GM21367 (cell line): ENCODE data around the gene ZSCAN5A.
A peak's percentile ranks its signal among the peaks of the same experiment; 100 is the strongest.
"Not testable (repeated sequence)": the region's sequence is repeated elsewhere in the genome, so short reads cannot be mapped to it uniquely, and the experiment has no call there.

Source experiments
- ATAC-seq: cut with Tn5 transposase; IDR thresholded peaks from one replicate; pipeline ENCODE4 v1.9.1; 2021; ENCODE audit not compliant: unreplicated experiment

The ZSCAN5A gene

DNA sequence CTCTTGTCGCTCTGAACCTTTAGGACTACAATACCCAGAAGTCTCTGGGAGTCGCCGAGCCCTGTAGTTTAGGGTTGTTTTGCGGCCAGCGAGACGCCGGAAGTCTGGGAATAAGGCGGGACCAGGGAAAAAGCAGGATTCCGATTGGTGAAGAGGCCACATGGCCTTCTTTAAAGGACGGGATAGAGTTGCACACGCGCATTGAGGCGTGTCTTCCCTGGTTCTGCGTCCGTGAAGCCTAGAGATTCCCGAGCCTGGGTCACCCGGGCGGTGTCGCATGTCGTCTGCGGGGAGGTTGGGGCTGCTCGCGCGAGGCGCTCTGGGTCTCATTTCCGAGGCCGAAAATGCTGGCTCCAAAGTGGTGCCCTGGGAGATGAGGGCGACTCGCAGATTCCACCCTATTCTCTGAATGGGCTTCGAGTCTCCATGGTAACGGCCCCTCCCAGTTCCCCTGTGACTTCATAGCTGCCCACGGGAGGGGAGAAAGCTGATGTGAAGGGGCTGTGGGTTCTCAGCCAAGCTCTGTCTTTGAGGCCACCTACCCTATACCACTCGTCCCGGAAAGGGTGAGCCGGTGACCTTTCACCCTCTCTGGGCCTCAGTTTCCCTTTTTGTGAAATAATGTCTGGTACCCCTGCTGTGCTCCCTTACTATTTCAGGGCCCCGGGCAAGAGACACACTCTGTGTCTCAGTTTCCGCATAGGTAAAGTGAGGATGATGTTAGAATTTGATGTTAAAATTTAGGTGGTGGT is 614 bp upstream of the ZSCAN5A start:
- ATAC-seq = peak; percentile 51

DNA sequence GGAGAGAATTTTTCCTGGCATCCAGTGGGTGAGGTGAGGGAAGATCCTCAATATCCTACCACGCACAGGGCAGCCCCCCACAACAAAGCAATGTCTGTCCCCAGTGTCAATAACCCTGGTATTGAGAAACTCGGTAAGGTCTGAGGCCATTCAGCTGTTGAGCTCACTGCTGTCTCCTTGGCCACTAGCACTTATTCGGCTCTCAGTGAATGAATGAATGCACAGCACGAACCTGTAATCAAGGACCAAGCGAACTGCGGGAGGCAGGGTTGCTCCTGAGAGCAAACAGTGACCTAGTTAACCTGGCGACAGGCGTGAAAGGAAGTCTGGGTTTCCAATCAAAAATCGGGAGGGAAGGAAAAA is 640 bp downstream of the ZSCAN5A start:
- no peak for ATAC-seq

DNA sequence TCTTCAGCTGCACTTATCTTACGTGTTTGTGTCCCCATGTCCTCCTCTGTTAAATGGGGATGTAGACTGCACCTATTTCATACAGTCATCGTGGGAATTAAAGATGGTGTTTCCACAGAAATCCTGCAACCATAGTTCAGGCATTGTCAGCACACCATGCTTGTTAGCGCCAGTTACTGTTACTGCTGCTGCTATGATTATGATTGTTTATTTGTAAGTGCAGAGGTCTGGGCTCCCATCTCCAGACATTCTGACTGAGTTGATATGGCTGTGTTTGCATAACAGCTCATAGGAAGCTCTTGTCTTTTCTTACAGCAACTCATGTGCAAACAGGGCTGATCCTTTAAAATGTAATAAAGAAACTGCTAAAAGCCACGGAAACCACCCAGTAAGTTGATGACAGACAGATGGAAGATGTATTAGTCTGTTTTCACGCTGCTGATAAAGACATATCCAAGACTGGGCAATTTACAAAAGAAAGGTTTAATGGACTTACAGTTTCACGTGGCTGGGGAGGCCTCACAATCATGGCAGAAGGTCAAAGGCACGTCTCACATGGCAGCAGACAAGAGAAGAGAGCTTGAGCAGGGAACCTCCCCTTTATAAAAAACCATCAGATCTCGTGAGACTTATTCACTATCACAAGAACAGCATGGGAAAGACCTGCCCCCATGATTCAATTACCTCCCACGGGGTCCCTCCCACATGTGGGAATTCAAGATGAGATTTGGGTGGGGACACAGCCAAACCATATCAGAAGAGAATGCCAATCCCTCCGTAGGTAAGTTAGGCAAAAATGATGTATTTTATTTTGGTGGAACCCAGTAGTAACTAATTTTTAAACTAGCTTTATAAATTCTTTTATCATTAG is 1.6 kb downstream of the ZSCAN5A start:
- no peak for ATAC-seq

DNA sequence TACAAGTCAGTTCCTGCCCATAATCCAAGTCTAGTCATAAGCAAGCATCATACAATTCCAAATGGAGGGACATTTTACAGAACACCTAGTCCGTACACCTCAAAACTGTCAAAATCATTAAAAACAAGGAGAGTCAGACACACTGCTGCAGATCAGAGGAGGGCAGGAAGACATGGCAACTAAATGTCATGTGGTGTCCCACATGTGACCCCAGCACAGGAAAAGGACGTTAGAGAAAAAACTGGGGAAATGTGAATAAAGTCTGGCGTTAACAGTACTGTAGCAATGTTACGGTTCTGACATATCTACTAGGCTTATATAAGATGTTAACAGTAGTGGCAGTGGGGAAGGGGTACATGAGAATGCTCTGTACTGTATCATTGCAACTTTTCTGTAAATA is 2.3 kb downstream of the ZSCAN5A start:
- no peak for ATAC-seq

DNA sequence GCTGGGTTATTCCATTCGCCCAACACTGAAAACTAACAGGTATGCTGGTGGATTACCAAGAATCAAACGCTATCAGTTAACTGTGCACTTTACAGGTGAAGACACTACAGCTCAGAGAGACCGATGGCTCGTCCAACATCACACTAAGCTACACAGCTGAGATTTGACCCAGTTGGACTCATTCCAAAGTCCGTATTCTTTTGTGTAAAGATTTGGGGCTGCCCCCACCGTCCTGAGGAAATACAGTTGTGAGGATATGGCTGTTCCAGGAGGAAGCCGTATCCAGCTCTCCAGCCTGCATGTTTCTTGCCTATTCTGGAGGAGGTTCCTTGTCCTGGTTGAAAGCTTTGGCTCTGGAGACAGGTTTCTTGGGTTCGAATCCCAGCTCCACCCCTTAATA is 4.2 kb downstream of the ZSCAN5A start:
- no peak for ATAC-seq

DNA sequence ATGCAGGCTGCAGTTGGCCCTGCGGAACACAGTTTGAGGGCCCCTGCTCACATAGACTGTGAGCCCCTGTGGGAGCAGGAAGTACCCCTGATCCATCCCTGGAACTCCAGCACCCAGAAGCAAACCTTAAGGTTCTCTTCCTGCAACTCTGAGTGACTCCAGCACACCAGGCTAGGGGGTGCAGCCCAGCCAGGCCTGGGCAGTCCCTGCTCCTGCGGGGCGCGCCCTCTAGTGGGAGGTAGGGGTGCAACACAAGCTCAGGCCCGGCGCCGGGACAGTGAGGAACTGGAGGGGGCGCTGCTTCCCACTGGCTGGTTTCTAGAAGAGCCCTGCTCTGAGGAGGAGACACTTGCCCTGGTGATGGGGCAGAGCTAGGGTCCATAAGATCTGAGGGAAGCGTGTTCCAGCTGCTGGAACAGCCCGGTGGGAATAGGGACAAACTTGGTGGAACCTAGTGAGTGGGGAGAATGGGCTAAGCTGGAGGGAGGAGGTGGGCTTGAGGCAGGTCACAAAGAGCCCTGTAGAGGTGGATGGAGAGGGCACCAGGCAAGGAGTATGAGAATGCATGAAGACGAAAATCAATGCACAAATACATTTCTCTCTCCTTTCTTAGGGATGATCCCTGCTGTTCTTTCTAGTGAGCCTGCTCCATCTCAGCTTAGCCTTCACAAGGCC is 5.0 kb downstream of the ZSCAN5A start:
- no peak for ATAC-seq

DNA sequence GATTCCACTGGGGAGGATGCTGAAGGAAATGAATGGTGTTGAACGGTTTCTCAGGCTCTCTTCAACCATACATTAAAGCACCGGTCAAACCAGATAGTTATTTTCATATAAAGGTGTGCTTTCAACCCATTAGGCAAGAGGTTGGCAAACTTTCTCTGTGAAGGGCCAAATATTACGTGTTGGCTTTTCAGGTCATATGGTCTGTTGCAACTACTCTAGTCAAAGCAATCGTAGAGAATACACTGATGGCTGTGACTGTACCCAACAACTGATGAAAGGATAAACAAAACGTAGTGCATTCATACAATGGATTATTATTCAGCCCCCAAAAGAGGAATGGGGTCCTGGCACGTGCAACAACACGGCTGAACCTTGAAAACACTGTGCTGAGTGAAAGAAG is 5.8 kb downstream of the ZSCAN5A start:
- ATAC-seq = no peak

DNA sequence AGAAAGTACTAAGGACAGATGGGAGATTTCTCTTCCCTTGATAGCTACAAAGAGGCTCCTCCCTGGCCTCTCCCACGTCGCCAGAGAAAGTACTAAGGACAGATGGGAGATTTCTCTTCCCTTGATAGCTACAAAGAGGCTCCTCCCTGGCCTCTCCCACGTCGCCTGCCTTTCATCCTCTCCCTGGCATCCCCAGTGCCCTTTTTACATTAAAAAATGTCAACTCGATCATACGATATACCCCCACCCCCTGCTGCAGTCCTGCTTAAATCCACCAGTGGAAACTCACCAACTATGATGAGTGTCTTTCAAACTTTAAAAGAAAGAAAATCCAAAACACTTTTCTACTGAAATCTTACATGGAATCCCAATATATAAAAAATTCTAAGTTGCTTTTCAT is 7.6 kb downstream of the ZSCAN5A start:
- ATAC-seq = not testable (repeated sequence)

DNA sequence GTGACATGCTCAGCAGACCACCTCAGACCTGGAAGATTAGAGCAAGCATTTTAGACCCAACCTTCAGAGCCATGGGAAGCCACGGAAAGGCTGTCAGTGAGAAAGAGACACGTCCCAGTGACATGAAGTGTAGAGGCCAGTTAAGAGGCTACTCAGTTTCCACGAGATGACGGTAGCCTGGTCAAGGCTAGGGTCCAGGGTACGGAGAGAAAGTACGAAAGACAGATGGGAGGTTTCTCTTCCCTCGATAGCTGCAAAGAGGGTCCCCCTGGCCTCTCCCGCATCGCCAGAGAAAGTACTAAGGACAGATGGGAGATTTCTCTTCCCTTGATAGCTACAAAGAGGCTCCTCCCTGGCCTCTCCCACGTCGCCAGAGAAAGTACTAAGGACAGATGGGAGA is 8.6 kb downstream of the ZSCAN5A start:
- no peak for ATAC-seq

DNA sequence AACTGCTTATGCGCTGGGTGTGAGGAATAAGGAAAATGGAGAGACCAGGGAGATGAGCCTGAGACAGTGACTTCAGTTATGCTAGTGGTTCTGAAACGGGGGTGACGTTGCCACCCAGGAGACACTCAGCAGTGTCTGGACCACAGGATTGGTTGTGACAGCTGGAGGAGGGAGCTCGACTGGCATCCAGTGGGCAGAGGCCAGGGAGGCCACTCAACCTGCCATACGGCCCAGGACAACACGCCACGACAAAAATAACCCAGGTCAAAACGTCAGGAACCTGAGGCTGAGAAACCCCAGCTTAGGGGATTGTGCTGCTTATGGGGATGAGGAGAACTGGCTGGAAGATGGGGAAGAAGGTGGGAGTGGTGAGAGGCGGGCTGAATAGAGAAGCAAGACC is 10.4 kb downstream of the ZSCAN5A start:
- ATAC-seq = no peak

DNA sequence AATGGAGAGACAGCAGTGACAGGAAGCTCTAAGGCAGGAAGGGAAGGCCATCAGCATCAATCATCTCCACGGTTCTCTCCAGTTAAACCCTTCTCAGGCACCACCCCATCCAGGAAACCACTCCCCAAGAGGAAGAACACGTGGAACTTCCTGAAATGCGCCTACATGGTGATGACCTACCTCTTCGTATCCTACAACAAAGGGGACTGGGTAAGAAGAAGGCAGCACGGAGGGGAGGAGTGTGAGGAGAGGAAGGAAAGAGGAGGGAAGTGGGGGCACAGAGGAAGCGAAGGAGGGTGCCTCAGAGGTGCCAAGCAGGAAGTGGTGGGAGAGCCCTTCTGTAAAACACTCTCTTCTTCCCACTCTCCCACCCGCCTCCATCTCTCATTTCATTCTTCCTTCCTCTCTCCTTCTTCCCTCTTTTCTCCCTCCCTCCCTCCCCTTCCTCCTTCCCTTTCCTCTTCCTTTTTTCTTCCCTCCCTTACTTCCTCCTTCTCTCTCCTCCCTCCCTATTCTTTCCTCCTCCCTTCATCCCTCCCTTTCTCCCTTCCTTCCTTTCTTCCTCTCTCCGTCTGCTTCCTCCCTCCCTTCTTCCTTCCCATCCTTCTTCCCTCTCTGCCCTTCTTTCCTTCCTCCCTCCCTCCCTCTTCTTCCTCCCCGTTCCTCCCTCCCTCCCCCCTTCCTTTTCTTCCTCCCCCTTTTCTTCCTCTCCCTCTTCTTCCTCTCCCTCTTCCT is 12.6 kb downstream of the ZSCAN5A start:
- no peak for ATAC-seq

DNA sequence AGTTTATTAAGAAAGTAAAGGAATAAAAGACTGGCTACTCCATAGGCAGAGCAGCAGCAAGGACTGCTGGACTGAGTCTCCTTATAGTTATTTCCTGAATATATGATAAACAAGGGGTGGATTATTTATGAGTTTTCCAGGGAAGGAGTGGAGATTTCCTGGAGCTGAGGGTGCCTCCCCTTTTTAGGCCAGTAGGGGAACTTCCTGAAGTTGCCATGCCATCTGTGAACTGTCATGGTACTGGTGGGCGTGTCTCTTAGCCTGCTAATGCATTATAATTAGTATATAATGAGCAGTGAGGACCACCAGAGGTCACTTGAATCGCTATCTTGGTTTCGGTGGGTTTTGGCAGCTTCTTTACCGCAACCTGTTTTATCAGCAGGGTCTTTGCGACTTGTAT is 13.5 kb downstream of the ZSCAN5A start:
- ATAC-seq = no peak

DNA sequence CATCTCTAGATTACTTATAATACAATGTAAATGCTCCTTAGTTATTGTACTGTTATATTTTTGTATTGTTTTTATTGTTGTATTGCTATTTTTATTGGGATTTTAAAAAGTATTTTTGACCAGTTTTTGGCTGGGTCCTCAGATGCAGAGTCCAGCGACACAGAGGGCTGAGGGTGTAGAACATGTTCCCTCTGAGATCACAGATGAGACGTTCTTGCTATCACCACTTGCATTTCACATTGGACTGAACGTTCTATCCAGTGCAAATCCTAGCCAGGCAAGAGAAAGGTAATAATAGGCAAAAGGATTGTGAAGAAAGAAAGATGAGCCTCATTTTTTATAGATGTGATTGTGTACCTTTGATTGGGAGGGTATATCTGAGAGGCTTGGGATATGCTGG is 15.0 kb downstream of the ZSCAN5A start:
- no peak for ATAC-seq

DNA sequence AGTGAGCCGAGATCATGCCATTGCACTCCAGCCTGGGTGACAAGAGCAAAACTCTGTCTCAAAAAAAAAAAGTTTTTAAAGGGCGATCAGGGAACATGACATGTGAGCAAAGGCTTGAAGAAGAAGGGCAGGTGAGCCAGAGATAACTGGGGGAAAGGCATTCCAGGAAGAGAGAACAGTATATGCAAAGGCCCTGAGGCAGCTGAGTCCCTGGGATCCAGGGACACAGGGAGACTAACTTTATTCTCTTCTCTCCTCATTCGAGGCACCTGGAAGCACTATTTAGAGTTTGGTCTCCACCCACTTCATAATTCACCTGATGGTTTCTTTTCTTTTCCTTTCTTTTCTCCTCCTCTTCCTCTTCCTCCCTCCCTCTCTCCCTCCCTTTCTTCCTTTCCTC is 17.6 kb downstream of the ZSCAN5A start:
- ATAC-seq = no peak

DNA sequence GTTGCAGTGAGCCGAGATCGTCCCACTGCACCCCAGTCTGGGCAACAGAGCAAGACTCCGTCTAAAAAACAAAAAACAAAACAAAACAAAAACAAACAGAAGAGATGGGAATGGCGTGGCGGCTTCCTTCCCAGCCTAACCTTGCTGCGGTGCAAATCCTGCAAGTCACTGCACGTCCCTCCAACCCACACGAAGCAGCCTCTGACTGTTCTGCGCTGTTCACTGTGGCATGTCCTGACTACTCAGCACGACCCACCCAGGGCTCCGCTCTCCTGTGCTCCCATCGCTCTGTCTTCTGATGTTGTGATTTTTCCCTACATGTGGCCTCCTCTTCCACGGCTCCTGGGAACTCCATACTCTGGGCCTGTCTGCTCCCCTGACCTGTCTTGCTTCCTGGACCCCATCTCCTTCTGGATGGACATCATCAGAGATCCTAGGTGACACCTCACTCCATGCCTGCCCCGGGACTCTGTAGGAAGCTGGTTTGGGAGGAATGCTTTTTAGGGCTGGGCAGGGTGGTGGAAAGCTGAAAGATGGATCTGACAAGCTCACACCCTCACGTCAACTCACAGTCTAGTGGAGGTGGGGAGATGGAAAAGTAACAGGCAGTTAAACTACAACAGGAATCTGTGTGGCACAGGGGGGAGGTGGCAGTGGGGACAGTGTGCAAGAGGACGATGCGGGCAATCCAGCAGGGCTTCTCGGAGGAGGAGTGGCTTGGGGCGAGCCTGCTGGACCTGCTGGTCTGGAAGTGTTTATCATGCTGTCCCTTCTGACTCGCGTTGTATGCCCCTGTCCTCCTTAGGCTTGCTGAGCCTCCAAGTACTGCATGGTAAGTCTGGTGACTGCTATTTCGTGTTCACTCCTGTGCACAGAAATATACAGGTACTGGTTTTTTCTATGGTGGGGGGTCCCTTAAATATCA is 18.8 kb downstream of the ZSCAN5A start:
- ATAC-seq = no peak

DNA sequence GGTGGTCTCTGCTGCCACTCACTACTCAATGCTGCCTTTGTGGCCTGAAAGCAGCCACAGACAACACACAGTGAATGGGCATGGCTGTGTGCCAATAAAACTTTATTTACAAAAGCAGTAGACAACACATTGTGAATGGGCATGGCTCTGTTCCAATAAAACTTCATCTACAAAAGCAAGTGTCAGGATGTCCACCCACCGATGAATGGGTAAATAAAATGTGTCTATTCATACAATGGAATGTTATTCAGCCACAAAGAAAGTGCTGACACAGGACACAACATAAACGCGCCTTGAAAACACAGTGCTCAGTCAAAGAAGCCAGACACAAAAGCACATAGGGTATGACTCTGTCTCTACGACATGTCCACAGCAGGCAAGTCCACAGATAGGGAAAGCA is 20.1 kb downstream of the ZSCAN5A start:
- ATAC-seq = no peak

DNA sequence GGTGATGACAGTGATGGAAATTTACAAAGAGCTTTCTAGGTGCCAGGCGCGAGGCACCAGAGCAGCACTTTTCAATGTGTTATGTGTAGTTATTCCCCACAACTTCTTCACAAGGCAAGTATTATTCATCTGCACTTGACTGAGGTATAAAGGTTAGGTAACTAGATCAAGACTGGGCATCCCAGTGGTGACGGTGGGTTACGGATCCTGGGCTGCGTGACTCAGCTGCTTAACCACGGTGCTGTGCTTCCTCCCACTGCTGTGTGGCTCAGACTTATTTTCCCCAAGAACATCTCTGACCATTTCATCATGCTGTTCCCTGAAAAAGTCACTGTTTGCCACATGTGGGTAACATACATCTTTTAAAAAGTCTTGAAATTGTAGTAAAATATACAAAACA is 22.8 kb downstream of the ZSCAN5A start:
- no peak for ATAC-seq

DNA sequence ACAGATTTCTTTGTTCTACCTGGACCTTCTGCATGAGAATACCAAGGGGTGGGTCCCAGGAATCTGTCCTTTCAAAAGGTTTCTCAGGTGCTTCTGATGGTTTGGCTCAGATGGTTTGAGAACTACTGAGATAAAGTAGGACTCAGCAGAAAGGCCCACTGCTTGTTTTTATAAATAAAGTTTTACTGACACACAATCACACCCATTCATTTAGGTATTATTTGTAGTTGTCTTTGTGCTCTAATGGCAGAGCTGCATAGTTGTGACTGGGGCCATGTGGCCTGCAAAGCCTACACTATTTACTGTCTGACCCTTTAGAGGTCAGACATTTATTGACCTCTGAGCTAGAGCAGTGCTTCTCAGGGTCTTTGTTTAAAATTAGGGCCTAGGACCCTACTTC is 24.5 kb downstream of the ZSCAN5A start:
- ATAC-seq = no peak

DNA sequence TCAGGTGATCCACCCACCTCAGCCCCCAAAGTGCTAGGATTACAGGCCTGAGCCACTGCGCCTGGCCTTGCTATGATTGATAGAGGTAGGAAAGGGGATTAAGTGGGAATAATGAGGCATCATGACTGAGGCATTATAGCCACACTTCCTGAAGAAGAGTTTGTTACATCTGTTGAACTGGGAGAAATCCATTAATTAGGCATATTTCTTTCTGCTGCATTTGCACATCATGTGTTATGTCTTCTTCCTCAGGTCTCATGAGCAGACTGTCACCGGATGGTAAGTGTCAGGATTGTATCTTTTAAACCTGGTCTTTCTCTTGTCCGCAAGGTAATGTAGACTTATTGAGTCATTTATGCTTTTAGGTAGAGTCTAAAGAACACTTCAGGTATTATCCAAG is 29.9 kb downstream of the ZSCAN5A start:
- no peak for ATAC-seq

DNA sequence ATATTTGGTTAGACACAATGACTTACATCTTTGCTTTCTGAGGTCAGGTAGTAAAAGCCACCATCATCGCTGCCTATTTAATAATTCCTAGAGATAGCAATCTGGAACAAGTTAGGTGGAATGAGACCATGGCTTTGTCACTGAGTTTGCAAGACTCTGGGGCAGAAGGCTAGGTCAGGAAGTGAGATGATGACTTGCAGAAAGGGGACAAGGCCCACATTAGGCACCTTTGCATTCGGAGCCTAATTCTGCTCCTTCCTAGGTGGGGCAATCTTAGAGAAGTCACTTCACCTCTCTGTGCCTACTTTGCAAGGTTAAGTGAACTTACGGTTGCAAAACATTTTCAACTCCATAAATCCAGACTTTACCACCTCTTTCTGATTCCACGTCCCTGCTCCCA is 31.8 kb downstream of the ZSCAN5A start:
- no peak for ATAC-seq
